Thymus (tissue), 11 donors: ENCODE measurements around the gene TBC1D8B. TPM values are rescaled to one million over a fixed set of nuclear protein-coding genes. Genes with fewer than 3 reads are reported as not detected.

ENCODE experiments used
- DNase-seq, 9 donors: peaks; one replicate each; pipeline ENCODE4 v3.0.0-alpha.2; 2013; ENCODE audit warnings: low spot score in 9 of 9, low read depth in 6 of 9, missing footprints in 1 of 9
- H3K27ac ChIP-seq, 2 donors: one replicate each; pipeline ENCODE4 v1.5.1; 2013; ENCODE audit warnings: control low read depth in 1 of 2, low read depth in 1 of 2, low read length in 1 of 2, mild to moderate bottlenecking in 1 of 2, moderate library complexity in 1 of 2
- H3K27me3 ChIP-seq, 2 donors: one replicate each; pipeline ENCODE4 v1.5.1; 2013; ENCODE audit warnings: low read length in 1 of 2; ENCODE audit not compliant: control insufficient read depth in 2 of 2, insufficient read depth in 1 of 2
- H3K36me3 ChIP-seq, 2 donors: one replicate each; pipeline ENCODE4 v1.5.1; 2013; ENCODE audit warnings: low read length in 1 of 2, mild to moderate bottlenecking in 1 of 2, moderate library complexity in 1 of 2; ENCODE audit not compliant: control insufficient read depth in 2 of 2, insufficient read depth in 2 of 2
- H3K4me1 ChIP-seq, 2 donors: one replicate each; pipeline ENCODE4 v1.5.1; 2013; ENCODE audit warnings: low read length in 2 of 2; ENCODE audit not compliant: control insufficient read depth in 2 of 2, insufficient read depth in 2 of 2
- H3K4me3 ChIP-seq, 2 donors: one replicate each; pipeline ENCODE4 v1.5.1; 2013; ENCODE audit warnings: low read length in 2 of 2, control low read depth in 1 of 2, mild to moderate bottlenecking in 1 of 2
- H3K9me3 ChIP-seq, 2 donors: one replicate each; pipeline ENCODE4 v1.5.1; 2013; ENCODE audit warnings: low read length in 1 of 2, mild to moderate bottlenecking in 1 of 2; ENCODE audit not compliant: control insufficient read depth in 2 of 2, insufficient read depth in 1 of 2
- WGBS: extraction: QIAGEN DNeasy Blood & Tissue Kit; methylation state at CpG from one replicate; pipeline ENCODE4 v1.1.7; 2013; 5-methylcytosine and 5-hydroxymethylcytosine counted together
- polyA plus RNA-seq: library from polyadenylated mRNA; stranded (reverse); fragments of 200-250 nt; gene quantifications from one replicate; pipeline ENCODE4 v1.2.3, GENCODE V29; 2013
- total RNA-seq: library from RNA; stranded (reverse); fragments of 120-200 nt; gene quantifications from one replicate; pipeline ENCODE4 v1.2.4, GENCODE V29; 2013
- donor health status: healthy.

Gene TBC1D8B
- total and polyA plus RNA-seq, 2 donors: 1.5 to 1.9 TPM

GRCh38 chrX:106902684-106903083 lies 100.2 kb downstream of the TBC1D8B start:
- H3K4me1 ChIP-seq: no peaks in the 10 kb centered on the region
- no peaks in the 10 kb centered on the region for H3K27me3 ChIP-seq
- no peak for DNase-seq
- H3K9me3 ChIP-seq: no peaks in the 10 kb centered on the region
- WGBS: 96% methylated on average over 2 of the region's 2 CpGs
- no peaks in the 10 kb centered on the region for H3K36me3 ChIP-seq
- no peak overlapping the region for H3K4me3 ChIP-seq
- no peak overlapping the region for H3K27ac ChIP-seq

GRCh38 chrX:106903291-106903824 lies 100.9 kb downstream of the TBC1D8B start, which contains the start of gene RIPPLY1:
Gene RIPPLY1, minus strand, starts transcription at chrX:106903341. Its CDS starts 54 bp downstream, at chrX:106903287.
- 88% methylated on average over 1 of the region's 1 CpG for WGBS
- Histone ChIP-seq H3K4me3 (no peak within 1 kb of the TSS), H3K36me3 (no peaks in the 10 kb centered on the region), H3K9me3 (no peaks in the 10 kb centered on the region), H3K27ac (no peak within 1 kb of the TSS), H3K27me3 (no peaks in the 10 kb centered on the region), H3K4me1 (no peaks in the 10 kb centered on the region)
- DNase-seq: no peak

- Histone ChIP-seq H3K27me3 (no peaks in the 10 kb centered on the region), H3K9me3 (no peaks in the 10 kb centered on the region), H3K27ac (no peak overlapping the region), H3K4me3 (no peak overlapping the region), H3K36me3 (no peaks in the 10 kb centered on the region), H3K4me1 (no peaks in the 10 kb centered on the region)
- 93% methylated on average over 5 of the region's 5 CpGs for WGBS
- no peak for DNase-seq
Observed at GRCh38 chrX:106903856-106904528, 101.5 kb downstream of the TBC1D8B start.

- no peak for DNase-seq
- Histone ChIP-seq H3K36me3 (no peaks in the 10 kb centered on the region), H3K4me1 (no peaks in the 10 kb centered on the region), H3K27ac (no peak overlapping the region), H3K27me3 (peaks cover 0 to 2% of the 10 kb centered on the region in 2 donors), H3K4me3 (no peak overlapping the region), H3K9me3 (peaks cover 0 to 4% of the 10 kb centered on the region in 2 donors)
- 97% methylated on average over 5 of the region's 5 CpGs for WGBS
Observed at GRCh38 chrX:106905064-106905708, 102.7 kb downstream of the TBC1D8B start.

- Histone ChIP-seq H3K27me3 (peaks cover 0 to 2% of the 10 kb centered on the region in 2 donors), H3K36me3 (no peaks in the 10 kb centered on the region), H3K27ac (no peak overlapping the region), H3K4me3 (no peak overlapping the region), H3K4me1 (no peaks in the 10 kb centered on the region), H3K9me3 (peaks cover 0 to 4% of the 10 kb centered on the region in 2 donors)
- DNase-seq: no peak
- WGBS: 81% methylated on average over 6 of the region's 6 CpGs
Observed at GRCh38 chrX:106906361-106906760, 103.9 kb downstream of the TBC1D8B start.

GRCh38 chrX:106912864-106913263 lies 110.4 kb downstream of the TBC1D8B start:
- Histone ChIP-seq H3K4me3 (no peak overlapping the region), H3K36me3 (no peaks in the 10 kb centered on the region), H3K27ac (no peak overlapping the region), H3K4me1 (no peaks in the 10 kb centered on the region), H3K9me3 (peaks cover 0 to 4% of the 10 kb centered on the region in 2 donors), H3K27me3 (peaks cover 0 to 2% of the 10 kb centered on the region in 2 donors)
- no peak for DNase-seq
- 94% methylated on average over 2 of the region's 2 CpGs for WGBS

- Histone ChIP-seq H3K27me3 (no peaks in the 10 kb centered on the region), H3K27ac (no peak overlapping the region), H3K9me3 (no peaks in the 10 kb centered on the region), H3K4me1 (no peaks in the 10 kb centered on the region), H3K36me3 (no peaks in the 10 kb centered on the region), H3K4me3 (no peak overlapping the region)
- 31% methylated on average over 6 of the region's 6 CpGs for WGBS
- peak in 1 of 9 donors; percentile 13 for DNase-seq
Observed at GRCh38 chrX:106917830-106918500, 115.5 kb downstream of the TBC1D8B start.

- no peak for DNase-seq
Observed at GRCh38 chrX:106919932-106920452, 117.5 kb downstream of the TBC1D8B start, which contains the start of gene CLDN2. Gene CLDN2, plus strand, starts transcription at chrX:106920402. Its CDS starts 7,827 bp downstream, at chrX:106928229.

More at GRCh38 chrX:106919932-106920452, 117.5 kb downstream of the TBC1D8B start, which contains the start of gene CLDN2:
- Histone ChIP-seq H3K4me3 (no peak within 1 kb of the TSS), H3K27ac (no peak within 1 kb of the TSS), H3K27me3 (no peaks in the 10 kb centered on the region), H3K9me3 (no peaks in the 10 kb centered on the region), H3K36me3 (no peaks in the 10 kb centered on the region), H3K4me1 (no peaks in the 10 kb centered on the region)
- 65% methylated on average over 2 of the region's 2 CpGs for WGBS
